ENCODE measurements around the gene ZNF705A. TPM values are rescaled to one million over a fixed set of nuclear protein-coding genes. Genes with fewer than 3 reads are reported as not detected.
A peak's percentile ranks its signal among the peaks of the same experiment; 100 is the strongest.
"Not testable (repeated sequence)": the region's sequence is repeated elsewhere in the genome, so short reads cannot be mapped to it uniquely, and the experiment has no call there.

ZNF705A gene
- total and polyA plus RNA-seq, 7 experiments from 2014 or later, result 0.12 TPM; not detected in 6

DNA sequence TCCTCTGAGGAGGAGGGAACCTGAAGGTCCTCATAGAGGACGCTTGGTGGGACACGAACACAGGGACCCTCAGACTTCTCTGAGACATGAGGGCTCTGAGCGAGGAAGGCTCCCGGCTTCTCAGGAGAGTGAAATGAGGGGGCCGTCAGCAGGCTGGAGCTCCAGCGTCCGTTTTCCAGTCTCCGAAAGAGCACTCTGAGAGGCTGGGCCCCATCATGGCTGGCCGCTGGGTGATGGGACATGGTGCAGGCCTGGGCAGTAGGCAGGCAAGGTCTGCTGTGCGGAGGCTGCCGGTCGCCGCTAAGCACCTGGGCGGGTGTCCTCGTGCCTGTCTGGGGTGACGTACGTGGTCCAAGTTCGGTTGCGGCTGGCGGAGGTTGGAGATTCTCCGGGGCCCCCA, 65.0 kb downstream of the ZNF705A start:
- ATAC-seq; H3K9me3 Mint-ChIP-seq; H3K4me1 ChIP-seq (ENCODE audit: control insufficient read depth in 2 of 2, insufficient read depth in 2 of 2, low read length in 2 of 2); H3K9me3 ChIP-seq (ENCODE audit: control insufficient read depth in 2 of 3, low read length in 3 of 3); CTCF ChIA-PET; DNase-seq; H3K4me1 Mint-ChIP-seq; H3K36me3 Mint-ChIP-seq; H3K36me3 ChIP-seq (ENCODE audit: control insufficient read depth in 2 of 3, insufficient read depth in 3 of 3, low read length in 3 of 3); H3K27ac Mint-ChIP-seq; H3K27me3 Mint-ChIP-seq; H3K4me3 ChIP-seq (ENCODE audit: low read length); H3K4me3 Mint-ChIP-seq; H3K27me3 ChIP-seq (ENCODE audit: control insufficient read depth in 2 of 2, insufficient read depth in 2 of 2, low read length in 2 of 2); intact Hi-C loops (cut with micrococcal nuclease); POLR2A ChIA-PET; H3K27ac ChIP-seq (ENCODE audit: low read depth, low read length): not testable (repeated sequence)

DNA sequence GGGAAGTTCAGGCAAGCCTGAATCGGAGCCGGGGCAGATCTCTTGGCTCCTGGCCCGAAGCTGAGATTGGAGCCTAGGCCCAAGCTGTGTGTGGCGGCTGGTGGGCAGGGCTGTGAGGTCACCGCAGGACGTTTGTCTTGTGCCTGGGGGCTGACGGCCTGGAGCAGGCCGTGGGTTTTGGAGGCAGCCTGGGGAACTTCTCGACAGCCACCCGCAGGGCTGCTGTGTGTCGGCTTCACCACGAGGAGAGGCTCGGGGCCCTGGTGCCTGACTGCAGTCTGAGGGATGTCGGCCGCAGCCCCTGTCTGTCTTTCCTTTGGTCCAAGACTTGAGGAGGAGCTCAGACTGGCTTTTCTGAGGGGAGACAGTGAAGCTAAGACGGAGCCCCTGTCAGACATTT, 65.5 kb downstream of the ZNF705A start:
- H3K4me3 ChIP-seq (ENCODE audit: low read length); H3K27ac ChIP-seq (ENCODE audit: low read depth, low read length); ATAC-seq; H3K9me3 Mint-ChIP-seq; DNase-seq; H3K36me3 ChIP-seq (ENCODE audit: control insufficient read depth in 2 of 3, insufficient read depth in 3 of 3, low read length in 3 of 3); H3K9me3 ChIP-seq (ENCODE audit: control insufficient read depth in 2 of 3, low read length in 3 of 3); H3K36me3 Mint-ChIP-seq; H3K27me3 Mint-ChIP-seq; H3K27me3 ChIP-seq (ENCODE audit: control insufficient read depth in 2 of 2, insufficient read depth in 2 of 2, low read length in 2 of 2); H3K4me3 Mint-ChIP-seq; POLR2A ChIA-PET; CTCF ChIA-PET; intact Hi-C loops (cut with micrococcal nuclease); H3K4me1 Mint-ChIP-seq; H3K4me1 ChIP-seq (ENCODE audit: control insufficient read depth in 2 of 2, insufficient read depth in 2 of 2, low read length in 2 of 2); H3K27ac Mint-ChIP-seq: not testable (repeated sequence)

DNA sequence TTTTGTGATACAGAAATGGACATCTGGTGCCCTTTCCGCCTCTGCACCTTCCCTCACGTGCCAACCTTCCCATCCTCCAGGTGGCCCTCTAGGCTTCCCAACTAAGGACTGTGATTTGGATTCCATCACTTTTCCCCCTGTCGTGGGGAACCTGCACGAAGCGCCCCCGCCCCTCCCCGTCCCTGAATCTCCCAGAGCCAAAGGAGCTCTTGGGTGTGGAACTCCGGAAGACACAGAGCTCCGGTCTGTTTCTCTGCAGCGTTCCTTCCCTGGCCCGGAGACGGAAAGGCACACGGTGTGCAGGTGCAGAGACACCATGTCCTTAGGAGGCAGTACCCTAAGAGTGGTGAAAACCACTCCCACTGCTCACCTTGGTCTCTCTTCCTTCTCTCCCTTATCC, 66.8 kb downstream of the ZNF705A start:
- H3K27me3 ChIP-seq (ENCODE audit: control insufficient read depth in 2 of 2, insufficient read depth in 2 of 2, low read length in 2 of 2); ATAC-seq; H3K36me3 ChIP-seq (ENCODE audit: control insufficient read depth in 2 of 3, insufficient read depth in 3 of 3, low read length in 3 of 3); H3K27ac Mint-ChIP-seq; H3K9me3 ChIP-seq (ENCODE audit: control insufficient read depth in 2 of 3, low read length in 3 of 3); intact Hi-C loops (cut with micrococcal nuclease); POLR2A ChIA-PET; H3K4me3 Mint-ChIP-seq; H3K27me3 Mint-ChIP-seq; CTCF ChIA-PET; H3K4me3 ChIP-seq (ENCODE audit: low read length); H3K27ac ChIP-seq (ENCODE audit: low read depth, low read length); DNase-seq; H3K9me3 Mint-ChIP-seq; H3K4me1 ChIP-seq (ENCODE audit: control insufficient read depth in 2 of 2, insufficient read depth in 2 of 2, low read length in 2 of 2); H3K36me3 Mint-ChIP-seq: not testable (repeated sequence)
- peaks cover 0 to 10% (median 0%) of the 10 kb centered on the region in 7 donors for H3K4me1 Mint-ChIP-seq

DNA sequence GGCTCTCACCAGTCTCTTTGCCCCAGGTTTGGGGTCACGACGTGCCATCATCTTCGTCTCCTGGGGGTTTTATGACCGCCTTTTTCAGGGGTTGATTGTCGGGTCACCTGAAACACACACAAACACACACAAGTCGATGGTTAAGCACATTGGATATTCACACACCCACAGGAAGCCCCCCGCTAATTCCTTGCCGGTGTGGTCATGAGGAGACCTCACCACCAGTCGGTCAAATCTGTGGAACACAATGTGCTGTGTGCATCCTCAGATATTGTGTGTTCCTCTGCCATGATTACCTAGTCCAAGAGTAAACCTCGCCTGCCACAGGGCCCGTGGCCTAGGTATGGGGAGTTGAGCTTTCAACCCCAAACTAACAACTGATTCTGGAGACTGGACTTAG, 68.0 kb downstream of the ZNF705A start:
- intact Hi-C loops (cut with micrococcal nuclease); H3K36me3 Mint-ChIP-seq; H3K4me3 ChIP-seq (ENCODE audit: low read length); DNase-seq; H3K27me3 Mint-ChIP-seq; H3K4me3 Mint-ChIP-seq; POLR2A ChIA-PET; H3K36me3 ChIP-seq (ENCODE audit: control insufficient read depth in 2 of 3, insufficient read depth in 3 of 3, low read length in 3 of 3); H3K4me1 ChIP-seq (ENCODE audit: control insufficient read depth in 2 of 2, insufficient read depth in 2 of 2, low read length in 2 of 2); H3K27ac ChIP-seq (ENCODE audit: low read depth, low read length); H3K9me3 Mint-ChIP-seq; ATAC-seq; H3K27me3 ChIP-seq (ENCODE audit: control insufficient read depth in 2 of 2, insufficient read depth in 2 of 2, low read length in 2 of 2); H3K9me3 ChIP-seq (ENCODE audit: control insufficient read depth in 2 of 3, low read length in 3 of 3); CTCF ChIA-PET: not testable (repeated sequence)
- Mint-ChIP-seq H3K4me1 (peaks cover 0 to 10% (median 0%) of the 10 kb centered on the region in 7 donors), H3K27ac (peak overlapping the region in 1 of 9 donors; percentile 53)

DNA sequence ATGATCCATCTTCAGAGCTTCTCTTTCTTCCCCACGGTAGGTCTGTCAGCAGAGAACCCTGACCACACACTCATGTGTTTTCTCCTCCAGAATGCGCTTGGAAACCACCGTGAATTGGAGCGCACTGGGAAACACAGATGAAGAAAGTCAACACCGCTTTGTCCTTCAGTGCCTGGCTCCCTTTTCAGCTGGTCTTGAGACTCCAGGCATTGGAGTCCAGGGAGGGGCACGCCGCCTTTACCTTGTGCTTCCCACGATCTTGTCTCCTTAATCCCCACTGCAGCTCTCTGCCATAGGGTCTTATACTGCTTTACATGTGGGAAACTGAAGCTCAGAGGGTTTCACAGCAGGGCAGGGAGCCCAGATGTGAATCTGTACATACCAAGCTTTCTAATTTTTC, 69.5 kb downstream of the ZNF705A start:
- Mint-ChIP-seq H3K4me3 (no peak overlapping the region), H3K27me3 (peaks cover 0 to 7% (median 5%) of the 10 kb centered on the region in 5 donors), H3K27ac (no peak overlapping the region), H3K4me1 (peaks cover 0 to 14% (median 0%) of the 10 kb centered on the region in 7 donors), H3K36me3 (no peaks in the 10 kb centered on the region), H3K9me3 (no peaks in the 10 kb centered on the region)
- Histone ChIP-seq H3K27ac (ENCODE audit: low read depth, low read length) (no peak overlapping the region), H3K27me3 (ENCODE audit: control insufficient read depth in 2 of 2, insufficient read depth in 2 of 2, low read length in 2 of 2) (no peaks in the 10 kb centered on the region), H3K9me3 (ENCODE audit: control insufficient read depth in 2 of 3, low read length in 3 of 3) (no peaks in the 10 kb centered on the region), H3K36me3 (ENCODE audit: control insufficient read depth in 2 of 3, insufficient read depth in 3 of 3, low read length in 3 of 3) (no peaks in the 10 kb centered on the region), H3K4me1 (ENCODE audit: control insufficient read depth in 2 of 2, insufficient read depth in 2 of 2, low read length in 2 of 2) (no peaks in the 10 kb centered on the region), H3K4me3 (ENCODE audit: low read length) (no peak overlapping the region)
- POLR2A ChIA-PET, result no interaction called here
- DNase-seq, result no peak
- intact Hi-C loops (cut with micrococcal nuclease), result no loop called here
- CTCF ChIA-PET, result no interaction called here
- no peak for ATAC-seq

DNA sequence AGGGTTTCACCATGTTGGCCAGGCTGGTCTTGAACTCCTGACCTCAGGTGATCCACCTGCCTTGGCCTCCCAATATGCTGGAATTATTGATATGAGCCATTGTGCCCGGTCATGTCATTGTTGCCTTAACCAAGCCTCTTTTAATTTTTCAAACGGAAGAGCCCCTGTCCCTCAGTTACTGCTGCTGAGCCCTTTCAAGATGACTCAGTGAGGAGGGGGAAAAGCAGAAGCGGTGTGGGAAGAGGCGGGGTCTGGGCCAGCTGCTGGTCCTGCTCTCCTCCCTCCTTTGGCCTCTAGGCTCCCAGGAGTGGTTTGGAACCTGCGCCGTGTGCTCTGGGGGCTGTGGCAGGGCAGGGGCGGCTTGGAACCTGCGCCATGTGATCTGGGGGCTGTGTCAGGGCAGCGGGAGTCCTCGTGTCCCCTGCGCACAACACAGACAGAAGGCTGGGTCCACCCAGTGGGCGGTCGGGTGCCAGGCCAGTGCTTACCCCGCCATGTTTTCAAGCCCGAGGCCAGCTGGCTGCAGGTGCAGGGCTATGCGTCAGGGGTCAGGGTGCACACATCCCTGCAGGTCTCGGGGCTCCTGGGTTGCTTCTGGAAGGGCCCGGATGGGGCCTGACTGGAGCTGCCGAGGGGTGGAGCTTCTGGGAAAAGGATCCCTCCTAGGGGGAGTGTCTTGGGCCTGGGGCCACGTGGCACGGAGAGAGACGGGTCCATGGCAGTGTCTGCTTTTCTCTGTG, 70.3 kb downstream of the ZNF705A start, which contains the start of gene FAM90A1:
Gene FAM90A1, minus strand, starts transcription at position 627 of the 740 bp plus-strand sequence. CDS start 2,786 bp downstream, outside the sequence.
- POLR2A ChIA-PET; H3K27me3 Mint-ChIP-seq; H3K36me3 ChIP-seq (ENCODE audit: control insufficient read depth in 2 of 3, insufficient read depth in 3 of 3, low read length in 3 of 3); ATAC-seq; H3K9me3 Mint-ChIP-seq; H3K9me3 ChIP-seq (ENCODE audit: control insufficient read depth in 2 of 3, low read length in 3 of 3); H3K36me3 Mint-ChIP-seq; H3K27me3 ChIP-seq (ENCODE audit: control insufficient read depth in 2 of 2, insufficient read depth in 2 of 2, low read length in 2 of 2); H3K27ac ChIP-seq (ENCODE audit: low read depth, low read length); H3K4me1 ChIP-seq (ENCODE audit: control insufficient read depth in 2 of 2, insufficient read depth in 2 of 2, low read length in 2 of 2); CTCF ChIA-PET; H3K4me3 ChIP-seq (ENCODE audit: low read length); intact Hi-C loops (cut with micrococcal nuclease): not testable (repeated sequence)
- DNase-seq, result peak in 2 of 9 donors; percentile 22
- peaks cover 2 to 20% (median 6%) of the 10 kb centered on the region in 7 donors for H3K4me1 Mint-ChIP-seq
- peak within 1 kb of the TSS in 8 of 10 donors; percentile 23 to 84 (median 67) for H3K4me3 Mint-ChIP-seq
- H3K27ac Mint-ChIP-seq, result peak within 1 kb of the TSS in 3 of 9 donors; percentile 52 to 69 (median 55)

DNA sequence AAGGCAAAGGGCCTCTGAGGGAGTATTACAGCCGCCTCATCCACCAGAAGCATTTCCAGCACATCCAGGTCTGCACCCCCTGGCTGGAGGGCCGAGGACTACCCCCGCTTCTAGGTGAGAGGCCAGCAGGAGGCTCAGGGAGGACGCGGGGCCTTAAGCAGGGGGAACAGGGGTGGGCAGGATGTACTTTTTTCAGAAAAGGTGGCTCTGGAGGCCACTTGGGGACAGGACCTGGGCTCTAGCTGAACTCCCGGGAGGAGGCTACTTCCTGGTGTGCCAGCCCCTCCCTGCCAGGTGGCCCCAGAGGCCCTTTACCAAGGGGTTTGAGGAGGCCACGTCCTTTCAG, 70.9 kb downstream of the ZNF705A start:
- H3K36me3 ChIP-seq (ENCODE audit: control insufficient read depth in 2 of 3, insufficient read depth in 3 of 3, low read length in 3 of 3); CTCF ChIA-PET; H3K9me3 ChIP-seq (ENCODE audit: control insufficient read depth in 2 of 3, low read length in 3 of 3); H3K4me1 ChIP-seq (ENCODE audit: control insufficient read depth in 2 of 2, insufficient read depth in 2 of 2, low read length in 2 of 2); H3K9me3 Mint-ChIP-seq; H3K27me3 Mint-ChIP-seq; POLR2A ChIA-PET; H3K36me3 Mint-ChIP-seq; H3K27ac ChIP-seq (ENCODE audit: low read depth, low read length); H3K4me3 ChIP-seq (ENCODE audit: low read length); ATAC-seq; H3K27me3 ChIP-seq (ENCODE audit: control insufficient read depth in 2 of 2, insufficient read depth in 2 of 2, low read length in 2 of 2); intact Hi-C loops (cut with micrococcal nuclease): not testable (repeated sequence)
- Mint-ChIP-seq H3K4me3 (peak overlapping the region in 7 of 10 donors; percentile 47 to 84 (median 67)), H3K4me1 (peaks cover 2 to 20% (median 6%) of the 10 kb centered on the region in 7 donors), H3K27ac (peak overlapping the region in 2 of 9 donors; percentile 55 to 69)
- DNase-seq, result peak in 2 of 9 donors; percentile 9
